Stimulated activated CD4-positive, alpha-beta T cell treated with anti-CD3 and anti-CD28 coated beads, Interleukin-4, amount 100 ng/mL, for 4 hours (primary cell): ENCODE data around the gene LILRA1.
"Not testable (repeated sequence)": the region's sequence is repeated elsewhere in the genome, so short reads cannot be mapped to it uniquely, and the experiment has no call there.

Experiments
- DNase-seq, 2 experiments: peaks; one replicate each; pipeline ENCODE4 v3.0.0-alpha.2; 2020

The LILRA1 gene

DNA sequence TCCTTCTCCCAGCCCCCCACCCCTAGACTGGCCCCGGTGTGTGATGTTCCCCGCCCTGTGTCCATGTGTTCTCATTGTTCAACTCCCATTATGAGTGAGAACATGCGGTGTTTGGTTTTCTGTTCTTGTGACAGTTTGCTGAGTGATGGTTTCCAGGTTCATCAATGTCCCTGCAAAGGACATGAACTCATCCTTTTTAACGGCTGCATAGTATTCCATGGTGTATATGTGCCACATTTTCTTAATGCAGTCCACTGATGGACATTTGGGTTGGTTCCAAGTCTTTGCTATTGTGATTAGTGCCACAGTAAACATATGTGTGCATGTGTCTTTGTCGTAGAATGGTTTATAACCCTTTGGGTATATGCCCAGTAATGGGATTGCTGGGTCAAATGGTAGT is 15.2 kb upstream of the LILRA1 start:
- not testable (repeated sequence) for DNase-seq

DNA sequence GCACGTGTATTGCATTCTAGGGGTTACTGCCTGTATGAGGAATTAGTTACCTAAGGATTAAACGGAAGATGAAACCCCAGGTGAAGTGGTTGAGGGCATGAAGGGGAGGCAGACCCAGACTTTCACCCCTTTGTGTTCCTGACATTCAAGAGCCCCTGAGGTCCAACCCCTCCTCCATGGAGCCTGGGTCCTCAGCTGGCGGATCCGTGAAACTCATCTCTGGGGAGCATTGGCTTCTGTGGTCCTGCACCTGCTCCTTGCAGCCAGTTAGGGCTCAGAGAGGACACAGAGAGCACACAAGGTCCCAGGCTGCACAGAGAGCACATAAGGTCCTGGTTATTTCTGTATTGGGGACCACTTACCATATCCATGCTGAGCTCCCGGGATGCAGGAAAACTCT is 7.0 kb upstream of the LILRA1 start:
- no peak for DNase-seq

DNA sequence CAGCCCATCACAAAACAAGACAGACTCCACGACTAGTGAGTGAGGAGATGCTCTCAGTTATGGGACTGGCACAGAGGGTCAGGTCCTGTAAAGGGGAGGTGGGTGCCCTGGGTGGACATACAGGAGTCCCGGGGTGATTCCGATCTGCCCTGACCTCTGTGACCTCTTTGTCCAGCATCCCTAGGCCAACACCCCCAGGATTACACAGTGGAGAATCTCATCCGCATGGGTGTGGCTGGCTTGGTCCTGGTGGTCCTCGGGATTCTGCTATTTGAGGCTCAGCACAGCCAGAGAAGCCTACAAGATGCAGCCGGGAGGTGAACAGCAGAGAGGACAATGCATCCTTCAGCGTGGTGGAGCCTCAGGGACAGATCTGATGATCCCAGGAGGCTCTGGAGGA is 6.4 kb upstream of the LILRA1 start:
- DNase-seq, result no peak

DNA sequence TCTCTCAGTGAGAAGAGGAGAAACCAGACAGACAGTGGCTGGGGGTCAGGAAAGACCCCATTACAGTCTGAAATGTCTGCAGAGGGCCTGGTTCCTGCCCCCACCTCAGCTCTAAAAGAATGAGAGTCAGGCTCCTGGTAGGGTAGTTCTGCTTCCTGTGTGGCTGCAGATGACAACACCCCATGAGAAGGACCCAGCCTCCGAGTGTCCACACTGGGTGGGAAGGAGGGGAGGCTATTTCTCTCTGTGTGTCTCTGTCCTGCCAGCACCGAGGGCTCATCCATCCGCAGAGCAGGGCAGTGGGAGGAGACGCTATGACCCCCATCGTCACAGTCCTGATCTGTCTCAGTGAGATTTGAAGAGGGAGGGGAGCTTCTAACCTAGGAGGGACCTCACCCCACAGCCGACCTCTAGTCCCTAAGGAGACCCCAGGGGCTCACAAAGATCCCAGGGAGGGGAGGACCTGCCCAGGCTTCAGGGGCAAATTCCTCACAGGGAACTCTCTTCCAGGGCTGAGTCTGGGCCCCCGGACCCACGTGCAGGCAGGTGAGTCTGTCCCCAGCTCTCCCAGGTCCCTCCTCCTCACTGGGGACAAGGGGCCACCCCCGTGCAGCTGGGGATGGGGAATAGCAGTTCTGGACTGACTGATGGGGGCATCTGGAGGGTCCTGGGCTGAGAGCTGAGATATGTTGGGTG is 647 bp downstream of the LILRA1 start:
- DNase-seq, result not testable (repeated sequence)

DNA sequence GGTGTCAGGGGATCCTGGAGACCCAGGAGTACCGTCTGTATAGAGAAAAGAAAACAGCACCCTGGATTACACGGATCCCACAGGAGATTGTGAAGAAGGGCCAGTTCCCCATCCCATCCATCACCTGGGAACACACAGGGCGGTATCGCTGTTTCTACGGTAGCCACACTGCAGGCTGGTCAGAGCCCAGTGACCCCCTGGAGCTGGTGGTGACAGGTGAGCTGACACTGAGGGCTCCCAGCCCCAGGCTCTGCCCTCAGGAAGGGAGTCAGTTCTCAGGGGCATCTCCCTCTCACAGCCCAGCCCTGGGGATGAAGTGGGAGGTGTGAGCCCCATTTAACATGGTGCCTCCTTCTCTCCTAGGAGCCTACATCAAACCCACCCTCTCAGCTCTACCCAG is 1.3 kb downstream of the LILRA1 start:
- no peak for DNase-seq

DNA sequence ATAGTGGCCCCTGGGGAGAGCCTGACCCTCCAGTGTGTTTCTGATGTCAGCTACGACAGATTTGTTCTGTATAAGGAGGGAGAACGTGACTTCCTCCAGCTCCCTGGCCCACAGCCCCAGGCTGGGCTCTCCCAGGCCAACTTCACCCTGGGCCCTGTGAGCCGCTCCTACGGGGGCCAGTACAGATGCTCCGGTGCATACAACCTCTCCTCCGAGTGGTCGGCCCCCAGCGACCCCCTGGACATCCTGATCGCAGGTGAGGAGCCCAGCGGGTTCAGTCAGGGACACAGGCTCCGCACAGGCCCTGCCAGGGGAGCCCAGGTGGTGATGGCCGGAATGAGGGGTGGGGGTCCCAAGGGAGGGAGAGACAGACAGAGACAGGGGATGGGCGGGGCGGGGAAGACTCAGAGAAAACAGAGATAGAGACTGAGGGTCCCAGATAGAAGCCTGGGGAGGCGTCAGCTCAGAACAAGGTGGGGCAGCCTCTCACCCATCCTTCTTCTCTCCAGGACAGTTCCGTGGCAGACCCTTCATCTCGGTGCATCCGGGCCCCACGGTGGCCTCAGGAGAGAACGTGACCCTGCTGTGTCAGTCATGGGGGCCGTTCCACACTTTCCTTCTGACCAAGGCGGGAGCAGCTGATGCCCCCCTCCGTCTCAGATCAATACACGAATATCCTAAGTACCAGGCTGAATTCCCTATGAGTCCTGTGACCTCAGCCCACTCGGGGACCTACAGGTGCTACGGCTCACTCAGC is 2.4 kb downstream of the LILRA1 start:
- DNase-seq, result not testable (repeated sequence)

DNA sequence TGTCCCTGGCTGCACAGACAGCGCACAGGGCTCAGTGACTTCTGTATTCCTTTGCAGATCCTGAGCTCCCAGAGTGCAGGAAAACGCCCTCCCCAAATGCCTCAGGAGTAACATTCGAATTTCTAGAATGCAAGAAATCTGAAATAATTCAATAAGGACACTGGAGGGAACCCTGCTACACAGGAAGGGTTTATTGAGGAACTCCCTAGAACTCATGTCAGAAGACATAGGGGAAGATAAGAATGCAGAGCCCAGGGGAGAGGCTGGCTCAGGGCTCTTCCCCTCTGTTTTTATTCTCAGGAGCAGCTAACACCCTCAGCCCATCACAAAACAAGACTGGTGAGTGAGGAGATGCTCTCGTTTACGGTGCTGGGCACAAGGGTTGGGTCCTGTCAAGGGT is 6.8 kb downstream of the LILRA1 start:
- DNase-seq, result no peak

DNA sequence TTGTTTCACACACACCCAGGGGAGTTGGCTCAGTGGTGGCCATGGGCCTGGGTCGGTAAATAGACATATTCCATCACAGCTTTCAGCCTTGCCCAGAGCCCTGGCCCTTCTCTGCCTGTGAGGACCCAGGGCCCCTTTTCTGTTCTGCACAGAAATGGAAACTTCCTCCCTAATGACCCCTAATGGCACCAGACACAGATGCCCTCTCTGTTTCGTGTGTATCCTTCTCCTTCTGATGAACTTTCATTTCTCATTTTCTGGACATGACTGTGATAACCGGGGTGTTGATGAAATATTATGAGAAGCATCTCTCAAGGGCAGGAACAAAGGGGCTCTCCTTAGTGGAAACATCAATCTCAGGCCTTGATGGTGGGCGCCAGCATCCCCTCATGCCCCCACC is 12.8 kb downstream of the LILRA1 start:
- no peak for DNase-seq

DNA sequence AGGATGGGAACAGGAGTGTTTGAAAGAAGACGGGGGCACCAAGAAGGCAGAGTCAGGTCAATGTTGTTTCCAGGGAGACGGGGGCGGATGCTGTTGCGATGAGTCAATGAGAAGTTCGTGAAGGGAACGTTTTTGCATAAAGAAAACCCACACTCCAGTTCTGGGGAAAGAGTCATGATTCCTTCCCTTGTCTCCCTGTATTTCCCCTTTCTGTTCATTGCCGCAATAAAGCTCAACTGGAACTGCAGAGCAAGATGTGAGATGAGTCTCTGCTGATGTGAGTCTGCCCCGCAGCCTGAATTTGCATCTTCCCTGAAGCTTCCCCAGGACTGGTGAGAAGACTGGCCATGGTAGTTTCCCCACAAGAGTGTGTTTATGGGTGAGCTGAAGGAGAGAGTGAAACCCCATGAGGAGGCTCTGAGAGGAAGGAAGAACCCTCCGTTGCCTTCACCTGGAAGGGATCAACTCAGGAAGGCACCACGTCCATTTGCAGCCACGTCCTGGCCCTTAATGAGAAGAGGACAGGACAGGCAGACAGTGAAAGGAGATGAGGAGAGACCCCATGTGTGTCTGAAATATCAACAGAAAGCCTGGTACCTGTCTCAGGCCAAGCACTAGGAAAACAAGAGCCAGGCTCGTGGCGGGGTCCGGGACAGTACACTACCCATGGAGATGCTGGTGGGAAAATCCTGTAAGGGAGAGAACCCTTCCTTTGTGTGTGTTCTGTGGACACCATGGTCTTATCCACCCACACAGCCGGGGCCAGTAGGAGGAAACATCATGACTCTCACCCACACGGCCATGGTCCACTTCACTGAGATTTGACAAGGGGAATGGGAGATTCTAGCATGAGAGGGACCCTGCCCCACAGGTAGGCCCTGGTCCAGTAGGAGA is 13.7 kb downstream of the LILRA1 start:
- DNase-seq, result no peak

DNA sequence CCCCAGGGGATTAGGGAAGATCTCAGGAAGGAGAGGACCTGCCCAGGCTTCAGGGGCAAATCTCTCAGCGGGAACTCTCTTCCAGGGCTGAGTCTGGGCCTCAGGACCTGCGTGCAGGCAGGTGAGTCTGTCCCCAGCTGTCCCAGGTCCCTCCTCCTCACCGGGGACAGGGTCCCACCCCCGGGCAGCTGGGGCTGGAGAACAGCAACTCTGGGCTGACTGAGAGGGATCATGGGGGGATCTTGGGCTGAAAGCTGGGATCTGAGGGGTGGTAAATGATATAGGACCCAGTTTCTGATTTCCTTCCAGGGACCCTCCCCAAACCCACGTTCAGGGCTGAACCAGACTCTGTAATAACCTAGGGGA is 14.3 kb downstream of the LILRA1 start:
- no peak for DNase-seq

DNA sequence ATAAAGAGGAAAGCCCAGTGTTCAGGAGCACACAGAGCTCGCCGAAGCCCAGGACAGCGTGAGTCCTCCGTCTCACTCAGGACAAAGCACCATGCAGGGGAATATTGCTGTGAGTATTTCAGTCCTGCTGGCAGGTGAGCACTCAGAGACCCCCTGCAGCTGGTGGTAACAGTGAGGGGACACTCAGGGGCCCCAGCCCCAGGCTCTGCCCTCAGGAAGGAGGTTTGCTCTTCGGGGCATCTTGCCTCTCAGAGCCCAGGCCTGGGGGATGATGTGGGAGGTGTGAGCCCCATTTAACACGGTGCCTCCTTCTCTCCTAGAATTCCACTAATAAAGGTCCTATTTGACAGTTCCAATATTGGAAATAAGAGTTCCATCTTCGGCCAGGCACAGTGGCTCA is 14.8 kb downstream of the LILRA1 start:
- DNase-seq, result no peak

DNA sequence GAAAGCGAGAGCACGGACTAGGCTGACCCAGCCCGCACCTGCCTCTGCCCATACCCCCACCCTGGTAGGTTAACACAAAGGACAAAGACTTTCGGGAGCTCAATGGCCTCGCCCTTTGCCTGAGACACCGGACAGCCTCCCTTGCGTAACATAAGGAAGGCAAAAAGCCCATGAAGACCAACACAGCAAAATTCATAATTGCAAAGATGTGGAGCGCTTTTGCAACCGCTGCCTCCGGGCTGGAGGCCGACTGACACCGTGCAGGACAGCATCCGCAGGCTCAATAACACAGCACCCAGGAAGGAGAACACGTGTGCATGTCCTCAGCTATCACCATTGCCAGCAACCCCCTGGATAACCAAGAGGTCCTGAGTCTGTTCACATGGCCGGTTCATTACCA is 15.4 kb downstream of the LILRA1 start:
- no peak for DNase-seq

DNA sequence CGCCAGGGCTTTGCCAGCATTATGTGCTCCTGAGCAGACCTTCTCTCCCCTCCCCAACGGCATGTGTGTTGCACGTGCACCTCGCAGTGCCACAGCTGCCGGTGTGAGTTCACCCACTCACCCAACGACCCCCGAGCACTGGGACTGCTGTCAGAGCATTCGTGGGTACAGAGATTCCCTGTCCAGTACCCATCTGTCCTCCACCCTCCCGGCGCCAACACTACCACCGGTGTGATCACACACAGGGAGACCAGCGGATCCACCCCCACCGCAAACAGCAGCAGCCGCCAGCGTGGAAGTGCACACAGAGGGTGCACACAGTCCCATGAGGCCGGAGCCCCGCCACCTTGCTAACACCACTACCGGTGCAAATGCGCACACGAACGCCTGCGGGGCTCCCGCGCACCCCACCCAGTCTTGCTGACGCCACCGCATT is 15.9 kb downstream of the LILRA1 start:
- no peak for DNase-seq

DNA sequence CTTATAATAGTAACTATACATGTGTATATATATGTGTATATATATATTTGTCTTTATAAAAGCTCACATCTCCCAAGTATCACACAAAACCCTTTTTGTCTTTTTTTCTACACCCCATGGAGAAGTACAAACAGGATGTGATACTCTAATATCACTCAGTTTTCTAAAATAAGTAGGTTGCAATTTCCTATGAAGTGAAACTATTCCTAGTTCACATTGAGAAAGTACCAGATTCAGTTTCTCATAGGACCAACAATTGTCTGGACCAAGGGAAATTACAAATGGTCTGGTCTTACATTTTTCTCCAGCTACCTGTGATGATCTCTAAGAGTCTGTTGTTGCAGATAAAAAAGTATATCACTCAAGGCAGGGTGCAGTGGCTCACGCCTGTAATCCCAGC is 19.0 kb downstream of the LILRA1 start:
- no peak for DNase-seq

DNA sequence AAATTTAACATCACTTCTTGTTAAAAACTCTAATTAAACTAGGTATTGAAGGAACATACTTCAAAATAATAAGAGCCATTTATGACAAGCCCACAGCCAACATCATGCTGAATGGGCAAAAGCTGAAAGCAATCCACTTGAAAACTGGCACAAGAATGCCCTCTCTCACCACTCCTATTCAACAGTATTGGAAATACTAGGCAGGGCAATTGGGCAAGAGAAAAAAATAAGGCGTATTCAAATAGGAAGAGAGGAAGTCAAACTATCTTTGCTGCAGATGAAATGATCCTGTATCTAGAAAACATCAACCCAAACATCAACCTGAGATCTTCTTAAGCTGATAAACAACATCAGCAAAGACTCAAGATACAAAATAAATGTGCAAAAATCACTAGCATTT is 21.3 kb downstream of the LILRA1 start:
- no peak for DNase-seq

DNA sequence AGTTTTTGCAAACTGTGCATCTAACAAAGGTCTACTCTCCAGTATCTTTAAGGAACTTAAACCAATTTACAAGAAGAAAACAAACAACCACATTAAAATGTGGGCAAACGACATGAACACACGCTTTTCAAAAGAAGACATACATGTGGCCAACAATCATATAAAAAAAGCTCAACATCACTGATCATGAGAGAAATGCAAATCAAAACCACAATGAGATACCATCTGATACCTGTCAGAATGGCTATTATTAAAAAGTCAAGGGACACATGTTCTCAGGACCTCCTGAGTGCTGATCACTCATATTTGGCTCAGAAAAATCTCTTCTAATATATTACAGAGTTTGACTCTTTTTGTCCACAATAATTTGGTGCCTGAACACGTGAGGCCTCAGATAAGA is 22.6 kb downstream of the LILRA1 start:
- no peak for DNase-seq

DNA sequence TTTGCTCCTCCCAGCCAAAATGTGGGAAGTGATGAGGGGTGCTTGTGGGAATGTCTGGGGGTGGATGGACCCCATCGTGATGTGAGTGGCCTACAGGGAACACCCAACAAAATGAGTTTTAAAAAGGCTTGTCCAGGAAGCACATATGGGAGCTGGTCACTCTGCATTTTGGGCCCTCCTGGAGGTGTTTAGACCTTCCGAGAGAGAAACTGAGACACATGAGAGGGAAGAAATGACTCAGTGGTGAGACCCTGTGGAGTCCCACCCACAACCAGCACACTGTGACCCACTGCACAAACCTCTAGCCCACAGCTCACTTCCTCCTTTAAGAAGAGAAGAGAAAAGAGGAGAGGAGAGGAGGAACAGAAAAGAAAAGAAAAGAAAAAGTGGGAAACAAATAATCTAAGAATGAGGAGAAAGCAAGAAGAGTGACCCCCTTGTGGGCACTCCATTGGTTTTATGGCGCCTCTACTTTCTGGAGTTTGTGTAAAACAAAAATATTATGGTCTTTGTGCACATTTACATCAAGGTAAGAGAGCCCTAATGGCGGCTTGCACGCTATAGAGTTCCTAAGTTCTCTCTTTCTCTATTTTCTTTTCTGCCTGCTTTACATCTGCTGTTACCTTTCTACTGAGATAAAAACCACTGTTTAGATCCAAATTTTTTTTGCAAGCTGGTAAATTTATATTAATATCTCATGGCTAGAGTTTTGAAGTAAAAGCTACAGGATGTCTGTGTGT is 23.6 kb downstream of the LILRA1 start:
- no peak for DNase-seq

DNA sequence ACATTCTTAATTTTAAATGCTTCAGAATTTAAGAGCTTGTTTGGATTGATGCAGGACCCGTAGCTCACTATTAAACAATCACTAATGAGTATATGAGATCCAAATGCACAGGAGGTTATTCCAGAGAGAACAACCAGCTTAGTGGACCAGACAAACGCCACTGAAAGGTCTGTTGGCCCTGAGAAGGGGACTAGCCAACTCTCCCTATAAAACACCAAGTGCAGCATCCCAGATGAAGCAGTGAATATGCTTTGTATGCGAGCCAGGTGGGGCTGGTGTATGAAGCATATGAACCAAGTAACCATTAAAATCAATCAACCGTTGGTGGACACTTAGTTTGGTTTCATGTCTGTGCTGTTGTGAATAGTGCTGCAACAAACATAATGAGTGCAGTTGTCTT is 27.0 kb downstream of the LILRA1 start:
- DNase-seq, result no peak

DNA sequence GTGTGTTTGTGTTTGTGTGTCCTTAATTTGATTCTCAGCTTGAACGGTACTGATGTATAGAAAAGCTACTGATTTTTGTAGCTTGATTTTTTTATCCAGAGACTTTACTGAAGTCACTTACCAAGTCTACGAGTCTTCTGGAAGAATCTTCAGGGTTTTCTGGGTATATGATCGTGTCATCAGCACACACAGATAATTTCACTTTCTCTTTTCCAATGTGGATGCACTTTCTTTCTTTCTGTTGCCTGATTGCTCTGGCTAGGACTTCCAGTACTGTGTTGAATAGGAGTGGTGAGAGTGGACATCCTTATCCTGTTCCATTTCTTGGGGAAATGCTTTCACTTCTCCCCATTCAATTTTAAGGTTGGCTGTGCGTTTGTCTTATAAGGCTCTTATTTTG is 29.0 kb downstream of the LILRA1 start:
- DNase-seq, result no peak

DNA sequence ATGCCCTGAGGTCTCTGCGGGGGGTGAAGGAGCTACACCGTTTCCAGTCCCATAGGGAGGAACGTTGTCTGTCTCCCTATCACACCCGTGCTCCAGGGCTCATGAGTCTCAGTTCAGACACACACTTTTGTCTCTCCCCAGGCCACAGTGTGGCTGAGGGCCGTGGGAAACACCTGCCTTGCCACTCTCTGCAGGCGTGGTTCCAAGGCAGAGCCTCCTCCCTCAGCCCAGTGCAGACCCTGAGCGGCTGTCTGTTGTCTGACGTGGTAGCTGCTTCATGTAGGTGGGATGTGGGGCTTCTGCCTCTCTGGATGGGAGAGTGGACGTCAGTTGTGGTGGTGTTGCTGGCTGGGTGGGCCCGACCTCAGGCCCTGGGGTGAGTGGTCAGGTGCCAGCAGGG is 30.8 kb downstream of the LILRA1 start:
- not testable (repeated sequence) for DNase-seq

DNA sequence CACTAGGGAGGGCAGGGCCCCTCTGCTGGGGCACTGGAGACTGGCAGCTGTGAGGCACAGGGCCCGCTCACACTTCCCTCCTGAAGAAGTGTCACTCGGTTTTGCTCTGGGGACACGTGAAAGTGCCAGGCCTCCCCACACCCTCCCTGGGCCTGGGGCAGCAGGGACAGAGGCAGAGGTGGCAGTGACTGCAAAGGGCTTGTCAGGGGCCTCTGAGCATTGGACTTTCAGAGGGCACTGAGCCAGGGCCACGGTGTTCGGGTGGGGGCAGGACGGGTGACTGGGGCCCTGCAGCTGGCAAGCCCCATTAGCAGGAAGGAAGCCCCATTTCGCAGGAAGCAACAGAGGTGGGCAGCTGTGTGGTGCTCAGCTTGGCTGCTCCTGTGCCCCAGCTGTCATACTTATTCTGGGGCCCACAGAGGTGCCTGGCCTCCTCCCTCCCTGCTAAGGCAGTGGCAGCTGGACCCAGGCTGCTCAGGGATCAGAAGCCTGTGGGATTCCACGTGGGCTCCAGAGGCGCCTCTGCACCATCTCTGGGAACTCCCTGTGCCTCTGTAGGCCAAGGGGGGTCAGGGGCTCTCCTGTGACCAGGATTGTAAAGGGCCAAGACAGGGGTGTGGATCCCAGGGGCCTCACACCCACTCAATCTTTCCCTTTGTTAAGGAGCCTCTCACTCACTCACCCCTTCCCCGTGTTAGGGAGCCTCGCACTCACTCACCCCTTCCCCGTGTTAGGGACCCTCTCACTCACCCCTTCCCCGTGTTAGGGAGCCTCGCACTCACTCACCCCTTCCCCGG is 31.7 kb downstream of the LILRA1 start:
- not testable (repeated sequence) for DNase-seq

DNA sequence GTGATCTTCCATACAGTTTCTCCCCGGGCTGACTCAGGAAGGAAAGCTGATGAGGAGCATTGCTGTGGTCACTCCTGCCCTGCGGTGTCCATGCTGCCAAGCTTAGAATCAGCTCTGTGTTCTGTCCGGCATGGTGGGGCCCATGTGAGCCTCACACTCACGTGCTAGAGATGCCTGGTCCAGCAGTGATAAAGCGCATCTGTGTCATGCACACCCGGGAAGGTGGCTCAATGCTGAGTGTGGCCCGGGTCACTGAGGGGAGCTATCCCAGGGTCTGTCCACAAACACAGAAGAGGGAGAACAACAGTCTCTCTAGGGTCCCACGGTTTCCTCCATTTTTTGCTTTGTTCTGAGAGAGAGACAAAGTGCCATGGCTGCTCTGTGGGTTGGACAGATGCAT is 33.3 kb downstream of the LILRA1 start:
- no peak for DNase-seq
